HG02870 (cell line): ENCODE data around the gene ERGIC1.
"Not testable (repeated sequence)": the region's sequence is repeated elsewhere in the genome, so short reads cannot be mapped to it uniquely, and the experiment has no call there.

Experiments used
- ATAC-seq: cut with Tn5 transposase; IDR thresholded peaks from one replicate; pipeline ENCODE4 v1.9.1; 2021; ENCODE audit warnings: mild to moderate bottlenecking, moderate library complexity; ENCODE audit not compliant: unreplicated experiment

ERGIC1 gene

DNA sequence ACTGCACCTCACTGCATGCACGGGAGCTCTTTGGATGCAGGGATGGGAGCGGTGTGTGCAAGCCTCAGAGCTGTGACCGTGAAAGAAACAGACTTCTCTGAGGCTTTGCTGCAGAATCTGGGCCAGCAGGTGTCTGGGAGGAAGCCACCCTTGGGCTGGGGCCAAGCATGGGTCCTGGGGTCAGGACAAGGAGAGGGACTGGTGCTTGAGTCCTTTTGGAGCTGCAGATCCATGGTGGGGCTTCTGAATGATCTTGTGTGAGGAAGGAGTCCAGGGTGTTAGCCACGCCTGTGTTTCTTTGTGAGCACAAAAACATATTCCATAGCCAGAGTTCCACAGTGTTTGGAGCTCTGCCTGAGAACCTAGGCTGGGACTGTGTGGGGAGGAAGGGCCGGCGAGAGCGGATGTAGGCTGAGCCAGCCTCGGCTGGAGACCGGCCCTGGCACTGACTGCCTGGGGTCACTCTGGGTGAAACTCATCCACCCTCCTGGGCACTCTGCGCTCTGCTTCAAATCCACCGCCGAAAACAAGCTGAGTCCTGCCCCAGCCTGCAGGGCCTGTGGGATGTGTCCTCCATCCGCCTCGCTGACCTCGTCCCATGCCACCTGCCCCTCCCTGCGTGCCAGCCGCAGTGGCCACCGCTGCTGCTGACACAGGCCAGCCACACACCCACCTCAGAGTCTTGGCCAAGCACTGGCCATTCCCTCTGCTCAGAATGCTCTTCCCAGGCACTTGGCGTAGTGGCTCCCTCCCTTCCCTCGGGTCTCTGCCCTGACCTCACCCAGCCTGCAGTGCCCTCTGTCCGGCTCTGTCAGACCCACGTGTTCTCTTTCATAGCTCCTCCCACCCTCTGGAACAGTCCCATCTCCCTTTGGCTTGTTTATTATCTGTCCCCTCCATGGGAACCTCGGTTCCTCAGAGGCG lies 26.7 kb downstream of the ERGIC1 start:
- no peak for ATAC-seq

DNA sequence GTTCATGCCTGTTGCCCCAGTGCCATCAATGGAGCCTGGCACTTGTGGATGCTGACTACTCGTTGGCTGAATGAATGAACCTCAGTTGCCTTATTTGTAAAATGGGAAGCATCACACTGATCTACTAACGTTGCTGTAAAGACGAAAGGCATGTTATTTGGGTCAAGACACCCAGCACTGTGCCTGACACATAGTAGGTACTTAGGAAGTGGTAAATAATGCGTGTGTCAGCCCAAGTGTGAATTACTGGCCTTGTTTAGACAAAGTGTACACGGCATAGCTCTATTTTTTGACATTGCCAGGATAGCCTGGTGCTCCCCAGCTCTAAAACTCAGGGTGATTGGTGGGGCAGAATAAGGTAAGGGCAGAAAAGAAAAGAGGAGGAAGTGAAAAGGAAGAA lies 27.4 kb downstream of the ERGIC1 start:
- ATAC-seq, result no peak

GRCh38 chr5:172862165-172862801 lies 28.2 kb downstream of the ERGIC1 start:
- no peak for ATAC-seq

GRCh38 chr5:172864171-172864570 lies 30.1 kb downstream of the ERGIC1 start:
- ATAC-seq, result not testable (repeated sequence)

DNA sequence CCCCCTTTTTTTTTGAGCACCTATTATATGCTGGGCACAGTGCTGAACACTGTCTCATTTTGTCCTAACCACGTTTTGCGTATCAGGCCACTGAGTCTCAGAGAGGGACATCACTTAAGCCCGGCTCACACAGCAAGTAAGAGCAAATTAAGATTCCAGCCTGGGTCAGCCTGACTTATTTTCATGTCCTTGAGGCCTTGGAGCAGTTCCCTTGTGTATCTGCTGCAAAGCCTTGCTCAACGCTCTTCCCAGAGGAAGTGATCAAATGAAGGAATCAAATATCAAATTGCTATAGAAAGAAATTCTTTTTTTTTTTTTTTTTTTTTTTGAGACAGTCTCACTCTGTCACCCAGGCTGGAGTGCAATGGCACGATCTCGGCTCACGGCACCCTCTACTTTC lies 30.7 kb downstream of the ERGIC1 start:
- ATAC-seq, result no peak

- no peak for ATAC-seq
Observed at GRCh38 chr5:172866378-172866777, 32.3 kb downstream of the ERGIC1 start.

- ATAC-seq, result no peak
Observed at GRCh38 chr5:172866802-172867748, 33.0 kb downstream of the ERGIC1 start.

DNA sequence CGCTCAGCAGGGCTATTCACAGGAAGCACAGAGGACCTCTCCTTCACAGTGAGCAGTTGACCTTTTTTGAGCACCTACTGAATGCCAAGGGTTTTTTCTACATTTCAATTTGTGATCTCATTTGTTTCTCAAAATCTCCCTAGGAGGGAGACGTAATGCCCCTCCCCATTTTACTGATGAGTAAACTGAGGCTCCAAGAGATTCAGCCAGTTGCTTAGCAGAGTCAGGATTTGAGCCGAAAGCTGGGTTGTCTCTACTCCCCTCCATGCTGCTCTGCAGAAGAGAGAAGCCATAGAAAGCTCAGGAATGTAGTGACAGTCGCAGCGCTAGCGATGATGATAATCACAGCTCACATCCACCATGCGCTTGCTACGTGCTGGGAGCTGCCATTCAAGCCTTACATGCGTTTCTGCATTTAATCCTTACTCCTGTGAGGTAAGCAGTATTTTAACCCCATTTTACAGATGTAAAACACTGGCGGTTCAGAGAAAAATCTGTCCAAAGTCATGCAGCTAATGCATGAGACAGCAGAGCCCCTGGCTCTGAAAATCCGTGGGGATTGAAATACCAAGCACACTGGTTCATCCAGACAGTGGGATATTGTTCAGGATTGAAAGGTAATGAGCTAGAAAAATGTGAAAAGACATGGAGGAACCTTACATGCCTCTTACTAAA lies 33.8 kb downstream of the ERGIC1 start:
- ATAC-seq, result no peak

- ATAC-seq, result no peak
Observed at GRCh38 chr5:172868436-172868923, 34.4 kb downstream of the ERGIC1 start.

DNA sequence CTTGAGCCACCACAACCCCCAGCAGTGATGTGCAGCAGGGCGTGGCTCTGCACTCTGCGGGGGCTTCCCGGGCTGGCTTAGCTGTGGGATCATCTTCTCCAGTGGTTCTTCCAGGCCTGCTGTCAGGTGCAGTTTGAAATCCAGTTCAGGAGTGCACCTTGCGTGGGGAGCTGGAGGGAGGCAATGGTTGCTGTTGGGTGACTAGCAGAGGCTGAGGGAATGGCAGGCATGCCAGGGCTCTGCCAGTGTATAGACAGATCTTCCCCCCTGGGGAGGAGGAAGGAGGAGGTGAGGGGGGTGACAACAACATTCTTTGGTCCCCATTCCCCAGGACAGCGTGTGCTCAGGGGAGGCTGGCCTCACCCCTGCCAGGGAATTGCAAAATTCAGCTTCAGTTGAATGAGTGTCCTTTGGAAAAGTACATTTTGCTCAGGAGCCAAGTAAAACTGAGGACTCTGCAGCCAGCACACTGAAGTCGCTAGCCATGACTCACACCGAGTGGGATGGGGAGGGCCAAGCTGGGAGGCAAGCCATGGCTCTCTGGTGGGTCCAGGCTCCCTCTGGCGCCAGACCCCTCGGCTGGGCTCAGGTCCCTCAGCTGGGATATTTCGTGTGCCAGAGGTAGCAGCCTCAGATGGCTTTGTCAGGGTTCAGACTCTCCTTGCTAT lies 35.0 kb downstream of the ERGIC1 start:
- ATAC-seq, result no peak

DNA sequence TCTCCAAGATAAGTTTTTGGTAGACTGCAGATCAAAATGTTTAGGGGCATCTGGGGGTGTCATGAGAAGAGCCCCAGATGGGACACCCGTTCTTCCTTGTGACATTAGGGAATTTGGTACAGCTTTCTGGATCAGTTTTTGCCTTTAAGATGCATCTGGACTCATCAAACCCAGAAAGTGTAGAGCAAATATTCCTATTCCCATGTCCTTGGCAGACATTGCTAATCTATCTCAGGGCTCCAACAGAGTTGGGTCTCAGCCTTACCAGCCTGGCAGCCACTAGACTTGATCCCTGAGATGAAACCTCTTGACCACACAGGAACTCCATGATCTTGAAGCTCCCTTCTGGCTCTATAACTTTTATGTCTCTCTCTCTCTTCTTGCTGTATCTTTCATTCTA lies 35.6 kb downstream of the ERGIC1 start:
- ATAC-seq, result no peak

GRCh38 chr5:172870291-172870714 lies 36.3 kb downstream of the ERGIC1 start:
- no peak for ATAC-seq

GRCh38 chr5:172870715-172871461 lies 36.8 kb downstream of the ERGIC1 start:
- no peak for ATAC-seq

GRCh38 chr5:172871536-172871935 lies 37.5 kb downstream of the ERGIC1 start:
- no peak for ATAC-seq

- ATAC-seq, result no peak
Observed at GRCh38 chr5:172871982-172872381, 37.9 kb downstream of the ERGIC1 start.

DNA sequence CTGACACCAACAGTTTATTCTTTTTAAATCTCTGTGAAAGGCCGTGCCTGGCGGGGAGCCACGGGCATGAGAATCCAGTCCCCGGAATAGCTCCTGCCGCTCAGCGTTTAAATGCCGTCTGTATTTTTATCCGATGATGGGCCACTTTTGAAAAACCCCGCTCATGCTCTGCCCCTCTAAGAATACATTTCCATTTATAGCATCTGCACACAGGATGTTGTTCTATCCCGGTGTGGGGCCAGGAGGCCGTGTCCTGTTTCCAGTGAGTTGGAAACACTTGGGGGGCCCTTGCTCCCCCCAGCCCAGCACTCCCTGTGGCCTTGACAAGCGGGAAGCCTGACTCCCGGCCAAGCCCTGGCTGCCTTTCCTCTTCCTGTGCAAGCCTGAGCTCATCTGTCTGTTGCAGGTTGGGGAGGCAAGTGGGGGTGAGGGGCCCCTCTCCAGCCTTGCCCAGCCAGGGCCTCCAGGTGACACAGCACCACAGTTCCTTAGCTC lies 39.0 kb downstream of the ERGIC1 start:
- no peak for ATAC-seq

- no peak for ATAC-seq
Observed at GRCh38 chr5:172873513-172873912, 39.5 kb downstream of the ERGIC1 start.

DNA sequence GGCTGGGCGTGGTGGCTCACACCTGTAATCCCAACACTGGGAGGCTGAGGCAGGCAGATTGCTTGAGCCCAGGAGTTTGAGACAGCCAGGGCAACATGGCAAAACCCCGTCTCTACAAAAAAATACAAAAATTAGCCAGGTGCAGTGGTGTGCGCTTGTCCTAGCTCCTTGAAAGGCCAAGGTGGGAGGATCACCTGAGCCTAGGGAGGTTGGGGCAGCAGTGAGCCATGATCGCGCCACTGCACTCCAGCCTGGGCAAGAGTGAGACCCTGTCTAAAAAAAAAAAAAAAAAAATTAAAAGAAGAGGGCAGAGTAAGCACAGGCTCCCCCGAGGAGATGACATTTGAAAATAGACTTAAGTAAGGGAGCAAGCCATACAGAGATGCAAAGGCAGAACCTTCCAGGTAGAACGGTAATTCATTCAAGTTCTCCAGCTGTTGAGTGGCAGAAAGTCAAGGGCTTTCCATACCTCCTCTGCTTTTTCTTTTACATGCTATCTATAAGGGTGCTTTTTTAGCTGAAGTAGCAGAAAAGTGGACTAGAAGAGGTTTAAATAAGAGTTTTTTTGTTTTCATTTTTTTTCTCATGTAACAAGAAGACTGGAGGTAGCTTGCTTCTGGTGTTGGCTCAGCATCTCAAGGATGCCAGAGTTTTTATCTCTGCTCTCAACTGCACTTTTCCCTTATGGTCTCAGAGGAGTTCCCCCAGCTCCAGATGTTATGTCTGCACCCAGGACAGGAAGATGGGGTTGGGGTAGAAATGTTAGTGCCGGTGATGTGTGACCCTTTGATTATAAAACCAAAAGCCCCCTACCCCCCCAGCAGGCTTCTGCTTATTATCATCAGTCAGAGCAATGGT lies 40.8 kb downstream of the ERGIC1 start:
- ATAC-seq, result no peak
